PC-9 (cell line): ENCODE results near the gene FAM120A. TPM values are rescaled to one million over a fixed set of nuclear protein-coding genes. Genes with fewer than 3 reads are reported as not detected.

Experiments
- BruUV-seq: library from RNA; stranded (reverse); fragments of 400-500 nt; replicated peaks from 2 replicates; lab custom pipeline; 2021; lab: Mats Ljungman, UMichigan
- CTCF ChIA-PET: fragments of 300-600 bp; sonication (Branson Sonifier 250); formaldehyde crosslinking; loops from one replicate; lab custom pipeline; 2022; ENCODE audit warnings: antibody characterized with exemption; lab: Charles Lee
- POLR2A ChIA-PET: fragments of 300-600 bp; sonication (Branson Sonifier 250); formaldehyde crosslinking; loops from one replicate; lab custom pipeline; 2022; ENCODE audit warnings: antibody characterized with exemption; ENCODE audit not compliant: unreplicated experiment; lab: Charles Lee
- DNase-seq, 2 experiments: peaks; one replicate each; pipeline versions ENCODE4 v3.0.0 to v3.0.0-alpha.2; 2015 to 2022; ENCODE audit warnings: mixed read lengths in 1 of 2
- H2AFZ ChIP-seq: fragments of 200-600 bp; sonication (generic); 2 replicates; pipeline ENCODE4 v1.8.1; 2017; ENCODE audit warnings: antibody characterized with exemption
- H3F3A ChIP-seq: fragments of 200-600 bp; sonication (generic); 2 replicates; pipeline ENCODE4 v1.8.1; 2017; ENCODE audit warnings: antibody characterized with exemption, mild to moderate bottlenecking, low read depth; ENCODE audit not compliant: insufficient read depth
- H3K27ac ChIP-seq: fragments of 200-600 bp; sonication (generic); 2 replicates; pipeline ENCODE4 v1.6.1; 2016; ENCODE audit warnings: mixed run types
- H3K27me3 ChIP-seq: fragments of 200-600 bp; sonication (generic); 2 replicates; pipeline ENCODE4 v1.6.1; 2016; ENCODE audit warnings: low read depth, mixed run types; ENCODE audit not compliant: insufficient read depth
- H3K36me3 ChIP-seq: fragments of 200-600 bp; sonication (generic); 2 replicates; pipeline ENCODE4 v1.6.1; 2016; ENCODE audit warnings: low read depth, mixed run types
- H3K4me1 ChIP-seq: fragments of 200-600 bp; sonication (generic); replicated peaks from 2 replicates; pipeline ENCODE4 v1.6.1; 2016; ENCODE audit warnings: mixed run types; ENCODE audit not compliant: insufficient read depth
- H3K4me2 ChIP-seq: fragments of 200-600 bp; sonication (generic); 2 replicates; pipeline ENCODE4 v1.6.1; 2017; ENCODE audit warnings: mixed run types
- H3K4me3 ChIP-seq: fragments of 200-600 bp; sonication (generic); 2 replicates; pipeline ENCODE4 v1.6.1; 2016; ENCODE audit warnings: mixed run types
- H3K79me2 ChIP-seq: fragments of 200-600 bp; sonication (generic); 2 replicates; pipeline ENCODE4 v1.6.1; 2017; ENCODE audit warnings: low read depth, mixed run types
- H3K9me2 ChIP-seq: fragments of 200-600 bp; sonication (generic); 2 replicates; pipeline ENCODE4 v1.8.1; 2017; ENCODE audit warnings: mild to moderate bottlenecking; ENCODE audit not compliant: insufficient read depth
- H3K9me3 ChIP-seq: fragments of 200-600 bp; sonication (generic); 2 replicates; pipeline ENCODE4 v1.8.1; 2016; ENCODE audit warnings: low read depth; ENCODE audit not compliant: insufficient read depth
- H4K20me1 ChIP-seq: fragments of 200-600 bp; sonication (generic); 2 replicates; pipeline ENCODE4 v1.8.1; 2017; ENCODE audit not compliant: insufficient read depth
- CTCF ChIP-seq: fragments of 200-600 bp; sonication (generic); conservative IDR thresholded peaks from 2 replicates; pipeline ENCODE4 v1.6.1; 2017; ENCODE audit warnings: mixed run types, antibody characterized with exemption, mild to moderate bottlenecking, moderate library complexity
- EZH2 ChIP-seq: fragments of 200-600 bp; sonication (generic); IDR thresholded peaks from 2 replicates; pipeline ENCODE4 v1.8.0; 2017; ENCODE audit warnings: antibody characterized with exemption, low read depth
- intact Hi-C: fragments of 100-400 bp; cut with micrococcal nuclease; formaldehyde crosslinking; loops from one replicate; pipeline ENCODE4 v1.10.0; 2022; ENCODE audit not compliant: unreplicated experiment
- total RNA-seq: library from RNA; stranded (reverse); gene quantifications from 2 replicates; pipeline ENCODE4 v1.2.3, GENCODE V29; 2021

The FAM120A gene
- total RNA-seq, 1 experiment from 2014 or later, result 171 TPM

DNA sequence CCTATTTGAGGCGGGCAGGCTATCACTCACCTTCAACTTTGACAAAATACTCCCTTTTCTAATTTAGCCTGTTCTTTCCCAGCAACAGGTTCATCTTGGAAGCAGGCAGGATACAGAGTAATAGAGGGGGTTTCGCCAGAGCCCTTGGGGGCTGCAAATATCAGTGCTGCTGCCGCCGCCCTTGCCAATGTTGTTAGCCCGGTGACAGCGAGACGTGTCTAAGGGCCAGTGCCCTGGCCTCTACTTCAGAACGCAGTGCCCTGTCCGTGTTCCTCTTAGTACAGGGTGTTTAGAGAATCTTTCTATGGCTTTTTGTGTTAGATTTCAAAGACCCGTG is 1.2 kb downstream of the FAM120A start:
- ChIA-PET POLR2A (interaction anchor here (0.6 kb wide), 1 partner anchor 299 kb away, joined by 4 read pairs; no protein-coding TSS in a partner anchor), CTCF (no interaction called here)
- Histone ChIP-seq H3K79me2 (peaks cover 86% of the 10 kb centered on the region), H4K20me1 (peaks cover 6% of the 10 kb centered on the region), H3K9me2 (no peaks in the 10 kb centered on the region), H3K4me3 (peak overlapping the region; percentile 74), H3F3A (peaks cover 36% of the 10 kb centered on the region), H3K9me3 (no peaks in the 10 kb centered on the region), H3K4me2 (peak overlapping the region; percentile 99), H3K4me1 (peaks cover 31% of the 10 kb centered on the region), H3K27ac (peak overlapping the region; percentile 42), H2AFZ (peak overlapping the region; percentile 50), H3K27me3 (no peaks in the 10 kb centered on the region), H3K36me3 (peaks cover 12% of the 10 kb centered on the region)
- TF ChIP-seq EZH2 (no peak), CTCF (no peak)
- intact Hi-C loops, result loop anchor here (5.0 to 10.0 kb wide), 4 partner anchors 115 to 498 kb away; no protein-coding TSS in a partner anchor
- BruUV-seq, result no TSS peak
- peak in 1 of 2 experiments; percentile 36 for DNase-seq

DNA sequence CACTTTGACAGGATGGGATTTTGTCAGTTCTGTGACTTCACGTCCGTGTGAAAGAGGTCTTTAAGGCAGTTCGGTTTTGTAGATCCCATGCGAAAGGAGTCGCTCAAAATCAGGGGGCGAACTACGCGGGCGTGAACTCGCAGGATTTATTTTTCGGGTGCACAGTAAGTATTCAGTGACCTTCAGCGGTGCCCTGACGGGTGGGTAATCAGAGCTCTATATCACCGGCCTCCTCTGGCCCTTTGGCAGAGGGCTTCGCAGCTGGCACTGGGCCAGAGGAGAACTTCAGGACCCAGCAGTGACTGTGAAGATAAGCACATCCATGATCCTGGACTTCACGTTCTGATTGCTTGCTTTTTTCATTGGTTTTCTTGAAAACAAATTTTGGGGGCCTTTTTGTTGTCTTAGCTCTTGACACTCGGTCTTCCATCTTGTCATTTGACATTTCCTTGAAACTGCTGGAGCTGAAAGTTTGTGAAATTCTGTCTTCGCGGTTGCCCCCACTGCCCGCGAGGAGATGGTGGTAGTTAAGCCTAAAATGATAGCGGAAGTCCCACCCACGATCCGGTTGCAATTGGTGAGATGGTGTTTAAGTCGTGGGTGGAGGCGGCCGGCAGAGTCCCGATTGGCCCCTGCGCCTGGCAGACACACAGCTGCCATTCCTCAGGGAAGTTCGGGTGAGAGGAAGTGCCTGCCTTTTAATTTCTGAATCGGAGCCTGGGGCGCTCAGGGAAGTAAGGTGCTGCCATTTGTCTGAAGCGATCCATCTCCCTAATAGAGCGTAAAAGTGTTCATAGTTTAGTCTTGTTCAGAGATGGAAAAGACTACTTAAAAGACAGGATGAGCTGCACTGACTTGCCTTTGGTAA is 1.8 kb downstream of the FAM120A start, which contains the start of gene FAM120AOS:
TSS of gene FAM120AOS (minus strand) at position 535 of the 868 bp plus-strand sequence. CDS start 872 bp downstream, outside the sequence.
- peaks cover 7% of the 10 kb centered on the region for H3K36me3 ChIP-seq
- ChIA-PET POLR2A (interaction anchor here (0.5 to 0.6 kb wide), 5 partner anchors 16 to 478 kb away, joined by 4 to 11 read pairs (median 5); no protein-coding TSS in a partner anchor), CTCF (interaction anchor here (0.6 to 1.9 kb wide), 3 partner anchors 113 to 289 kb away, joined by 3 to 7 read pairs (median 5); no protein-coding TSS in a partner anchor)
- H2AFZ ChIP-seq, result peak within 1 kb of the TSS; percentile 68
- H3K9me2 ChIP-seq, result no peaks in the 10 kb centered on the region
- BruUV-seq, result TSS peak; percentile 44
- TF ChIP-seq EZH2 (no peak), CTCF (no peak)
- peaks cover 36% of the 10 kb centered on the region for H3F3A ChIP-seq
- no peaks in the 10 kb centered on the region for H3K9me3 ChIP-seq
- H3K4me3 ChIP-seq, result peak within 1 kb of the TSS; percentile 74
- no peaks in the 10 kb centered on the region for H3K27me3 ChIP-seq
- intact Hi-C loops, result loop anchor here (5.0 to 10.0 kb wide), 4 partner anchors 114 to 498 kb away; no protein-coding TSS in a partner anchor
- H3K4me1 ChIP-seq, result peaks cover 31% of the 10 kb centered on the region
- peaks cover 6% of the 10 kb centered on the region for H4K20me1 ChIP-seq
- H3K79me2 ChIP-seq, result peaks cover 89% of the 10 kb centered on the region
- peak; percentile 93 to 94 for DNase-seq
- peak within 1 kb of the TSS; percentile 99 for H3K4me2 ChIP-seq
- peak within 1 kb of the TSS; percentile 42 for H3K27ac ChIP-seq

- Histone ChIP-seq H3K4me3 (no peak overlapping the region; the same call in 1 of the 2 replicates), H2AFZ (no peak overlapping the region), H3K4me2 (0 out of 2 replicates have a peak overlapping the region, but pooled peaks have one; percentile 11), H3K4me1 (peaks cover 15% of the 10 kb centered on the region), H3K27me3 (no peaks in the 10 kb centered on the region), H3K36me3 (no peaks in the 10 kb centered on the region; the same call in 1 of the 2 replicates), H3K79me2 (peaks cover 92% of the 10 kb centered on the region), H3K9me2 (no peaks in the 10 kb centered on the region), H4K20me1 (peaks cover 6% of the 10 kb centered on the region), H3F3A (peaks cover 17% of the 10 kb centered on the region), H3K27ac (no peak overlapping the region), H3K9me3 (no peaks in the 10 kb centered on the region; the same call in 1 of the 2 replicates)
- DNase-seq, result no peak
- TF ChIP-seq CTCF (no peak), EZH2 (no peak)
- no TSS peak for BruUV-seq
- CTCF ChIA-PET, result no interaction called here
- POLR2A ChIA-PET, result no interaction called here
- intact Hi-C loops, result loop anchor here (10.0 kb wide), 1 partner anchor 501 kb away; no protein-coding TSS in a partner anchor
These were observed 4.5 kb downstream of the FAM120A start for GRCh38 chr9:93456022-93456421.
